Activated T-helper 2 cell treated with anti-CD3 and anti-CD28 coated beads, Interferon-gamma antibody, Interleukin-2, Interleukin-4, amounts not matched to agents 10 μg/mL and 5 μg/mL and 100 μg/mL, durations not matched to agents 14 hours and 24 hours and 36 hours (primary cell): Measurements from ENCODE around the gene SP140. TPM values are rescaled to one million over a fixed set of nuclear protein-coding genes. Genes with fewer than 3 reads are reported as not detected.
"Not testable (repeated sequence)": the region's sequence is repeated elsewhere in the genome, so short reads cannot be mapped to it uniquely, and the experiment has no call there.

ENCODE experiments used
- DNase-seq: peaks from one replicate; pipeline ENCODE4 v3.0.0; 2021; ENCODE audit warnings: low spot score
- H3K27ac Mint-ChIP-seq: one replicate; pipeline ENCODE4 v1.8.0; 2021; ENCODE audit warnings: mixed read lengths
- H3K27me3 Mint-ChIP-seq: one replicate; pipeline ENCODE4 v1.8.0; 2021; ENCODE audit warnings: low read depth, mixed read lengths
- H3K36me3 Mint-ChIP-seq: one replicate; pipeline ENCODE4 v1.8.0; 2021; ENCODE audit warnings: low read depth, mixed read lengths
- H3K4me1 Mint-ChIP-seq: one replicate; pipeline ENCODE4 v1.8.0; 2021; ENCODE audit warnings: low read depth, mixed read lengths
- H3K4me3 Mint-ChIP-seq: one replicate; pipeline ENCODE4 v1.8.0; 2021; ENCODE audit warnings: low read depth, mild to moderate bottlenecking, moderate library complexity, mixed read lengths
- H3K9me3 Mint-ChIP-seq: one replicate; pipeline ENCODE4 v1.8.0; 2021; ENCODE audit warnings: mixed read lengths
- intact Hi-C: fragments of 100-400 bp; cut with micrococcal nuclease; formaldehyde crosslinking; loops from one replicate; pipeline ENCODE4 v1.15.1; 2023
- total RNA-seq: library from RNA; stranded (reverse); gene quantifications from 2 replicates; pipeline ENCODE4 v1.2.3, GENCODE V29; 2022

The SP140 gene
- total RNA-seq, 1 donor from 2014 or later, result 317 TPM

GRCh38 chr2:230216489-230216888 is 9.0 kb upstream of the SP140 start:
- peak overlapping the region; percentile 10 for H3K27ac Mint-ChIP-seq
- DNase-seq, result no peak

GRCh38 chr2:230217424-230217823 is 8.1 kb upstream of the SP140 start:
- Mint-ChIP-seq H3K27me3 (no peaks in the 10 kb centered on the region), H3K27ac (peak overlapping the region; percentile 14), H3K9me3 (no peaks in the 10 kb centered on the region), H3K36me3 (peaks cover 72% of the 10 kb centered on the region), H3K4me3 (peak overlapping the region; percentile 97), H3K4me1 (peaks cover 53% of the 10 kb centered on the region)
- intact Hi-C loops, result loop anchor here (5.0 kb wide), 1 partner anchor 35 kb away; no protein-coding TSS in a partner anchor
- no peak for DNase-seq

More at GRCh38 chr2:230216489-230216888, 9.0 kb upstream of the SP140 start:
- H3K4me3 Mint-ChIP-seq, result peak overlapping the region; percentile 27
- peaks cover 77% of the 10 kb centered on the region for H3K36me3 Mint-ChIP-seq
- intact Hi-C loops, result loop anchor here (5.0 kb wide), 1 partner anchor 36 kb away; no protein-coding TSS in a partner anchor
- H3K27me3 Mint-ChIP-seq, result no peaks in the 10 kb centered on the region
- peaks cover 55% of the 10 kb centered on the region for H3K4me1 Mint-ChIP-seq
- no peaks in the 10 kb centered on the region for H3K9me3 Mint-ChIP-seq

- Mint-ChIP-seq H3K9me3 (no peaks in the 10 kb centered on the region), H3K36me3 (peaks cover 62% of the 10 kb centered on the region), H3K4me3 (peak overlapping the region; percentile 97), H3K27me3 (no peaks in the 10 kb centered on the region), H3K4me1 (peaks cover 62% of the 10 kb centered on the region), H3K27ac (peak overlapping the region; percentile 47)
- no peak for DNase-seq
- intact Hi-C loops, result loop anchor here (5.0 kb wide), 1 partner anchor 34 kb away; no protein-coding TSS in a partner anchor
These were observed 7.1 kb upstream of the SP140 start for GRCh38 chr2:230218421-230218820.

- H3K4me1 Mint-ChIP-seq, result peaks cover 63% of the 10 kb centered on the region
- no peaks in the 10 kb centered on the region for H3K9me3 Mint-ChIP-seq
- DNase-seq, result peak; percentile 80
- H3K36me3 Mint-ChIP-seq, result peaks cover 49% of the 10 kb centered on the region
- peak within 1 kb of the TSS; percentile 89 for H3K27ac Mint-ChIP-seq
- no peaks in the 10 kb centered on the region for H3K27me3 Mint-ChIP-seq
- intact Hi-C loops, result loop anchor here (5.0 kb wide), 1 partner anchor 33 kb away; no protein-coding TSS in a partner anchor
- peak within 1 kb of the TSS; percentile 97 for H3K4me3 Mint-ChIP-seq
These were observed 5.9 kb upstream of the SP140 start, which contains the start of gene SP110 for GRCh38 chr2:230219419-230220331. SP110 (minus strand) TSS chr2:230219984; CDS start chr2:230216927, 3,057 bp downstream.

GRCh38 chr2:230220347-230220969 is 5.1 kb upstream of the SP140 start:
- intact Hi-C loops, result no loop called here
- Mint-ChIP-seq H3K4me3 (peak overlapping the region; percentile 97), H3K27ac (peak overlapping the region; percentile 89), H3K9me3 (no peaks in the 10 kb centered on the region), H3K4me1 (peaks cover 66% of the 10 kb centered on the region), H3K36me3 (peaks cover 49% of the 10 kb centered on the region), H3K27me3 (no peaks in the 10 kb centered on the region)
- no peak for DNase-seq

- no peak for DNase-seq
- Mint-ChIP-seq H3K4me3 (no peak overlapping the region), H3K9me3 (no peaks in the 10 kb centered on the region), H3K27ac (no peak overlapping the region), H3K4me1 (peaks cover 58% of the 10 kb centered on the region), H3K36me3 (peaks cover 48% of the 10 kb centered on the region), H3K27me3 (no peaks in the 10 kb centered on the region)
- intact Hi-C loops, result no loop called here
These were observed 4.0 kb upstream of the SP140 start for GRCh38 chr2:230221493-230221892.

- H3K9me3 Mint-ChIP-seq, DNase-seq, H3K4me3 Mint-ChIP-seq, intact Hi-C loops, H3K27me3 Mint-ChIP-seq: not testable (repeated sequence)
- peaks cover 45% of the 10 kb centered on the region for H3K36me3 Mint-ChIP-seq
- peak overlapping the region; percentile 33 for H3K27ac Mint-ChIP-seq
- H3K4me1 Mint-ChIP-seq, result peaks cover 48% of the 10 kb centered on the region
These were observed 2.7 kb upstream of the SP140 start for GRCh38 chr2:230222829-230223228.

GRCh38 chr2:230224458-230224857 is 1.1 kb upstream of the SP140 start:
- intact Hi-C loops, result no loop called here
- Mint-ChIP-seq H3K27ac (peak overlapping the region; percentile 97), H3K27me3 (no peaks in the 10 kb centered on the region), H3K4me3 (peak overlapping the region; percentile 89), H3K9me3 (no peaks in the 10 kb centered on the region), H3K4me1 (peaks cover 43% of the 10 kb centered on the region), H3K36me3 (peaks cover 52% of the 10 kb centered on the region)
- no peak for DNase-seq

GRCh38 chr2:230226051-230226551 is 565 bp downstream of the SP140 start:
- Mint-ChIP-seq H3K27ac (peak overlapping the region; percentile 97), H3K4me1 (peaks cover 47% of the 10 kb centered on the region), H3K27me3 (no peaks in the 10 kb centered on the region), H3K36me3 (peaks cover 59% of the 10 kb centered on the region), H3K4me3 (peak overlapping the region; percentile 89), H3K9me3 (peaks cover 14% of the 10 kb centered on the region)
- intact Hi-C loops, result loop anchor here (5.0 kb wide), 2 partner anchors 101 to 416 kb away; partner anchors contain the start of gene SP140L
- DNase-seq, result no peak

GRCh38 chr2:230227216-230227615 is 1.7 kb downstream of the SP140 start:
- Mint-ChIP-seq H3K27me3 (no peaks in the 10 kb centered on the region), H3K27ac (peak overlapping the region; percentile 69), H3K9me3 (peaks cover 21% of the 10 kb centered on the region), H3K4me1 (peaks cover 49% of the 10 kb centered on the region), H3K4me3 (peak overlapping the region; percentile 91), H3K36me3 (peaks cover 70% of the 10 kb centered on the region)
- intact Hi-C loops, result loop anchor here (5.0 kb wide), 2 partner anchors 100 to 415 kb away; partner anchors contain the start of gene SP140L
- DNase-seq, result no peak

GRCh38 chr2:230230087-230230486 is 4.6 kb downstream of the SP140 start:
- H3K36me3 Mint-ChIP-seq, result peaks cover 87% of the 10 kb centered on the region

GRCh38 chr2:230230496-230231200 is 5.1 kb downstream of the SP140 start:
- Mint-ChIP-seq H3K36me3 (peaks cover 87% of the 10 kb centered on the region), H3K27me3 (no peaks in the 10 kb centered on the region), H3K27ac (peak overlapping the region; percentile 73), H3K9me3 (peaks cover 23% of the 10 kb centered on the region), H3K4me3 (peak overlapping the region; percentile 91), H3K4me1 (peaks cover 45% of the 10 kb centered on the region)
- DNase-seq, result no peak
- intact Hi-C loops, result loop anchor here (5.0 kb wide), 5 partner anchors 37 to 408 kb away; partner anchors contain the start of gene SP100

More at GRCh38 chr2:230230087-230230486, 4.6 kb downstream of the SP140 start:
- DNase-seq, result no peak
- Mint-ChIP-seq H3K4me1 (peaks cover 43% of the 10 kb centered on the region), H3K9me3 (peaks cover 23% of the 10 kb centered on the region), H3K4me3 (peak overlapping the region; percentile 91), H3K27me3 (no peaks in the 10 kb centered on the region), H3K27ac (peak overlapping the region; percentile 73)
- intact Hi-C loops, result loop anchor here (5.0 kb wide), 5 partner anchors 37 to 408 kb away; partner anchors contain the start of gene SP100
